Endothelial cell of umbilical vein (primary cell): ENCODE data around the gene RXFP1. TPM values are rescaled to one million over a fixed set of nuclear protein-coding genes. Genes with fewer than 3 reads are reported as not detected.
A peak's percentile ranks its signal among the peaks of the same experiment; 100 is the strongest.

ENCODE experiments used
- BruUV-seq: library from RNA; stranded (reverse); fragments of 400-500 nt; replicated peaks from 2 replicates; lab custom pipeline; 2021; lab: Mats Ljungman, UMichigan
- CTCF ChIA-PET: fragments of 300-600, 350-600 bp; sonication (Branson Sonifier 250); formaldehyde crosslinking; loops from one replicate; lab custom pipeline; 2021; ENCODE audit warnings: antibody characterized with exemption, inconsistent platforms; lab: Charles Lee
- POLR2A ChIA-PET: fragments of 300-600, 350-600 bp; sonication (Branson Sonifier 250); formaldehyde crosslinking; loops from one replicate; lab custom pipeline; 2021; ENCODE audit warnings: antibody characterized with exemption, inconsistent platforms; lab: Charles Lee
- DNase-seq: peaks from one replicate; pipeline ENCODE4 v3.0.0-alpha.2; 2011; ENCODE audit warnings: low read depth, low spot score
- FAIRE-seq: peaks from 2 replicates; lab custom pipeline; 2011; peaks lifted over from hg19 to GRCh38; lab: Jason Lieb, UNC
- H2AFZ ChIP-seq: 2 replicates; pipeline ENCODE4 v1.6.0; 2012; ENCODE audit warnings: low read depth, low read length, control low read depth, inconsistent platforms
- H3K27ac ChIP-seq: 2 replicates; pipeline ENCODE4 v1.5.1; 2011; ENCODE audit warnings: low read depth, mild to moderate bottlenecking, control low read depth, low read length, moderate library complexity; ENCODE audit not compliant: insufficient read depth
- H3K27me3 ChIP-seq, 2 experiments: 2 replicates each; pipeline versions ENCODE4 v1.6.0 to v1.6.1; 2011; ENCODE audit warnings: low read length in 2 of 2, mixed read lengths in 1 of 2; ENCODE audit not compliant: control insufficient read depth in 2 of 2, insufficient read depth in 2 of 2
- H3K36me3 ChIP-seq, 2 experiments: 2 replicates in 1 of 2; 3 replicates in 1 of 2; pipeline ENCODE4 v1.5.1; 2011; ENCODE audit warnings: low read length in 2 of 2, mild to moderate bottlenecking in 1 of 2, moderate library complexity in 1 of 2; ENCODE audit not compliant: control insufficient read depth in 2 of 2, insufficient read depth in 2 of 2; ENCODE audit errors: extremely low read depth in 1 of 2
- H3K4me1 ChIP-seq: 3 replicates; pipeline ENCODE4 v1.5.1; 2011; ENCODE audit warnings: mild to moderate bottlenecking, low read length; ENCODE audit not compliant: control insufficient read depth, insufficient read depth; ENCODE audit errors: extremely low read depth
- H3K4me2 ChIP-seq: 2 replicates; pipeline ENCODE4 v1.6.1; 2011; ENCODE audit warnings: low read length, control low read depth, mixed read lengths; ENCODE audit not compliant: insufficient read depth
- H3K4me3 ChIP-seq, 3 experiments: fragments of 200-600 bp in 1 of 3; sonication (generic), shearing (Covaris generic) in 1 of 3; replicated peaks in 1 of 3; 2 replicates each; pipeline ENCODE4 v1.5.1; 2011 to 2016; ENCODE audit warnings: control low read depth in 3 of 3, low read length in 3 of 3, mild to moderate bottlenecking in 2 of 3, inconsistent platforms in 1 of 3, low read depth in 1 of 3, moderate library complexity in 1 of 3; ENCODE audit not compliant: insufficient read depth in 1 of 3
- H3K79me2 ChIP-seq: 2 replicates; pipeline ENCODE4 v1.6.0; 2012; ENCODE audit warnings: low read length, inconsistent platforms; ENCODE audit not compliant: control insufficient read depth, insufficient read depth
- H3K9ac ChIP-seq: replicated peaks from 2 replicates; pipeline ENCODE3; 2011; ENCODE audit warnings: low read length, control low read depth; ENCODE audit not compliant: insufficient read depth; ENCODE audit errors: extremely low read depth
- H3K9me1 ChIP-seq: replicated peaks from 3 replicates; pipeline ENCODE4 v1.6.0; 2011; ENCODE audit warnings: mild to moderate bottlenecking, low read length; ENCODE audit not compliant: control insufficient read depth, insufficient read depth; ENCODE audit errors: extremely low read depth
- H3K9me3 ChIP-seq: replicated peaks from 2 replicates; pipeline ENCODE4 v1.5.1; 2012; ENCODE audit warnings: low read length, inconsistent platforms; ENCODE audit not compliant: control insufficient read depth, insufficient read depth
- H4K20me1 ChIP-seq: replicated peaks from 2 replicates; pipeline ENCODE3; 2011; ENCODE audit warnings: mild to moderate bottlenecking, low read length; ENCODE audit not compliant: control insufficient read depth, insufficient read depth; ENCODE audit errors: extremely low read depth
- CTCF ChIP-seq, 2 donors: IDR thresholded peaks; 1 replicate in 1 of 2; 2 replicates in 1 of 2; pipeline ENCODE4 v1.5.1; 2011; ENCODE audit warnings: low read length in 2 of 2, mild to moderate bottlenecking in 2 of 2, moderate library complexity in 2 of 2, control low read depth in 1 of 2, inconsistent platforms in 1 of 2, low read depth in 1 of 2; ENCODE audit not compliant: insufficient read depth in 1 of 2; ENCODE audit errors: extremely low read depth in 1 of 2
- EZH2 ChIP-seq: IDR thresholded peaks from 2 replicates; pipeline ENCODE4 v1.6.1; 2012; ENCODE audit warnings: borderline replicate concordance, low read depth, mild to moderate bottlenecking, moderate library complexity, low read length, inconsistent platforms; ENCODE audit not compliant: severe bottlenecking
- FOS ChIP-seq: IDR thresholded peaks from 2 replicates; pipeline ENCODE4 v1.6.1; 2011; ENCODE audit warnings: mild to moderate bottlenecking, low read length, moderate library complexity, borderline replicate concordance; ENCODE audit not compliant: insufficient read depth
- GATA2 ChIP-seq: IDR thresholded peaks from 2 replicates; pipeline ENCODE4 v1.7.0; 2011; ENCODE audit warnings: low read depth, mild to moderate bottlenecking, moderate library complexity, mixed read lengths, low read length; ENCODE audit not compliant: insufficient read length, insufficient read depth
- JUN ChIP-seq: IDR thresholded peaks from 2 replicates; pipeline ENCODE4 v1.6.1; 2011; ENCODE audit warnings: borderline replicate concordance, low read depth; ENCODE audit not compliant: insufficient read length, insufficient read depth
- MYC ChIP-seq: IDR thresholded peaks from one replicate; pipeline ENCODE4 v1.6.1; 2011; ENCODE audit warnings: mild to moderate bottlenecking, low read depth, low read length
- POLR2A ChIP-seq: IDR thresholded peaks from 2 replicates; pipeline ENCODE4 v1.6.1; 2012; ENCODE audit warnings: low read depth, mild to moderate bottlenecking, control low read depth, low read length
- POLR2AphosphoS5 ChIP-seq: IDR thresholded peaks from 2 replicates; pipeline ENCODE4 v1.6.1; 2012; ENCODE audit warnings: low read depth, mild to moderate bottlenecking, control low read depth, low read length, moderate library complexity; ENCODE audit not compliant: insufficient read depth
- dilution Hi-C: fragments of 300-500 bp; cut with MboI; formaldehyde crosslinking; loops from one replicate; pipeline ENCODE4 v1.15.0; 2019; ENCODE audit warnings: low sequenced_read_pairs; ENCODE audit not compliant: extremely low pct_ligation_motif_present
- intact Hi-C: fragments of 100-400 bp; cut with micrococcal nuclease; formaldehyde crosslinking; loops from one replicate; pipeline ENCODE4 v1.10.0; 2022
- polyA plus RNA-seq, 4 experiments: library from polyadenylated mRNA; depleted of rRNA in 3 of 4; stranded (reverse) in 3 of 4; unstranded in 1 of 4; fragments of >200 nt; gene quantifications; 2 replicates each; pipeline versions ENCODE4 v1.2.1 to v1.2.3, GENCODE V29; 2011 to 2012; ENCODE audit warnings: missing spikeins in 1 of 4
- total RNA-seq: library from RNA; stranded (reverse); gene quantifications from 2 replicates; pipeline ENCODE4 v1.2.3, GENCODE V29; 2021

RXFP1 gene
- total and polyA plus RNA-seq, 2 donors (not counting 3 experiments of a cell fraction or from before 2014, with no cell fraction given) = not detected

GRCh38 chr4:158610790-158611189, 89.1 kb downstream of the RXFP1 start:
- CTCF ChIA-PET = interaction anchor here (1.1 kb wide), 1 partner anchor 7 kb away, joined by 3 read pairs; no protein-coding TSS in a partner anchor
- no peaks in the 10 kb centered on the region for H3K9me1 ChIP-seq
- no peak for FAIRE-seq
- no peaks in the 10 kb centered on the region for H3K9me3 ChIP-seq
- DNase-seq = peak; percentile 6
- intact Hi-C loops = no loop called here
- no peaks in the 10 kb centered on the region for H3K79me2 ChIP-seq
- no peaks in the 10 kb centered on the region for H3K4me1 ChIP-seq
- no peaks in the 10 kb centered on the region for H3K36me3 ChIP-seq
- H2AFZ ChIP-seq = no peak overlapping the region
- no TSS peak for BruUV-seq
- no peak overlapping the region for H3K4me3 ChIP-seq
- H3K27me3 ChIP-seq = no peaks in the 10 kb centered on the region
- H3K4me2 ChIP-seq = no peak overlapping the region
- H3K9ac ChIP-seq = no peak overlapping the region
- POLR2A ChIA-PET = no interaction called here
- TF ChIP-seq MYC (no peak), JUN (no peak), POLR2AphosphoS5 (no peak), FOS (no peak), CTCF (IDR thresholded peaks at IDR 0.05; ENCODE audit: extremely low read depth in 1 of 2, insufficient read depth in 1 of 2, low read depth in 1 of 2, low read length in 2 of 2) (no peak), EZH2 (no peak), GATA2 (peak; percentile 20), POLR2A (no peak)
- dilution Hi-C loops = no loop called here
- no peaks in the 10 kb centered on the region for H4K20me1 ChIP-seq
- no peak overlapping the region for H3K27ac ChIP-seq
